HCT116 (cell line): ENCODE data around the gene PCCA. TPM values are rescaled to one million over a fixed set of nuclear protein-coding genes. Genes with fewer than 3 reads are reported as not detected.

ENCODE experiments used
- ATAC-seq: fragments of 200-7000 bp; cut with Tn5 transposase; 2 replicates; pipeline ENCODE4 v1.9.1; 2020; ENCODE audit warnings: mild to moderate bottlenecking, moderate library complexity
- BruUV-seq: library from RNA; stranded (reverse); fragments of 400-500 nt; replicated peaks from 2 replicates; lab custom pipeline; 2021; lab: Mats Ljungman, UMichigan
- CTCF ChIA-PET: fragments of 300-600 bp; sonication (Branson Sonifier 250); formaldehyde crosslinking; loops from one replicate; lab custom pipeline; 2021; ENCODE audit warnings: antibody characterized with exemption; lab: Charles Lee
- POLR2A ChIA-PET: fragments of 300-600, 350-600 bp; sonication (Branson Sonifier 250); formaldehyde crosslinking; loops from one replicate; lab custom pipeline; 2021; ENCODE audit warnings: antibody characterized with exemption; lab: Charles Lee
- RAD21 ChIA-PET, 2 experiments: fragments of 300-600 bp; sonication (Branson Sonifier 250); formaldehyde crosslinking; loops; one replicate each; lab custom pipeline; 2023; ENCODE audit warnings: low total read pairs in 2 of 2; ENCODE audit not compliant: uncharacterized antibody in 2 of 2, unreplicated experiment in 2 of 2, low non-redundant PET in 1 of 2; lab: Charles Lee
- DNase-seq: peaks from one replicate; pipeline ENCODE4 v3.0.0-alpha.2; 2010; ENCODE audit warnings: low read depth, low spot score
- H2AFZ ChIP-seq: fragments of 200-600 bp; shearing (Covaris generic), sonication (generic); 2 replicates; pipeline ENCODE4 v1.6.1; 2017; ENCODE audit warnings: low read depth, mixed run types, mixed read lengths, antibody characterized with exemption, low read length; ENCODE audit not compliant: poor library complexity, severe bottlenecking
- H3K27ac ChIP-seq: 2 replicates; pipeline ENCODE4 v1.5.1; 2012; ENCODE audit warnings: low read depth, low read length
- H3K27me3 ChIP-seq: fragments of 200-600 bp; sonication (generic); 2 replicates; pipeline ENCODE4 v1.6.1; 2016; ENCODE audit warnings: mixed run types, low read length, mixed read lengths; ENCODE audit not compliant: insufficient read depth
- H3K36me3 ChIP-seq, 2 experiments: fragments of 200-500 bp in 1 of 2; fragments of 200-600 bp in 1 of 2; sonication (Bioruptor generic) in 1 of 2; sonication (generic) in 1 of 2; 2 replicates each; pipeline versions ENCODE4 v1.5.1 to v1.6.1; 2014 to 2016; ENCODE audit warnings: low read length in 2 of 2, inconsistent platforms in 1 of 2, mixed read lengths in 1 of 2, mixed run types in 1 of 2; ENCODE audit not compliant: insufficient read depth in 2 of 2, control insufficient read depth in 1 of 2
- H3K4me1 ChIP-seq, 2 experiments: fragments of 200-600 bp in 1 of 2; sonication (generic) in 1 of 2; 2 replicates each; pipeline versions ENCODE4 v1.5.1 to v1.6.1; 2012 to 2017; ENCODE audit warnings: low read length in 2 of 2, inconsistent platforms in 1 of 2, mild to moderate bottlenecking in 1 of 2, mixed read lengths in 1 of 2, mixed run types in 1 of 2, moderate library complexity in 1 of 2; ENCODE audit not compliant: insufficient read depth in 2 of 2, control insufficient read depth in 1 of 2
- H3K4me2 ChIP-seq: fragments of 200-600 bp; sonication (generic); 2 replicates; pipeline ENCODE4 v1.6.1; 2017; ENCODE audit warnings: mixed run types, low read length, mixed read lengths
- H3K4me3 ChIP-seq, 2 experiments: fragments of 200-600 bp in 1 of 2; sonication (generic) in 1 of 2; replicated peaks in 1 of 2; 2 replicates each; pipeline ENCODE4 v1.5.1; 2011 to 2016; ENCODE audit warnings: low read length in 2 of 2, control low read depth in 1 of 2, low read depth in 1 of 2, mild to moderate bottlenecking in 1 of 2, mixed read lengths in 1 of 2, mixed run types in 1 of 2
- H3K79me2 ChIP-seq: fragments of 200-600 bp; sonication (generic); 2 replicates; pipeline ENCODE4 v1.6.1; 2017; ENCODE audit warnings: mild to moderate bottlenecking, mixed run types, low read length, moderate library complexity, mixed read lengths; ENCODE audit not compliant: insufficient read depth
- H3K9ac ChIP-seq: fragments of 200-600 bp; sonication (generic); 2 replicates; pipeline ENCODE4 v1.6.1; 2016; ENCODE audit warnings: low read length, mixed read lengths
- H3K9me2 ChIP-seq: fragments of 200-600 bp; sonication (generic), shearing (Covaris generic); 2 replicates; pipeline ENCODE4 v1.6.1; 2017; ENCODE audit warnings: mixed run types, mild to moderate bottlenecking, moderate library complexity; ENCODE audit not compliant: insufficient read depth
- H3K9me3 ChIP-seq, 2 experiments: fragments of 200-500 bp in 1 of 2; fragments of 200-600 bp in 1 of 2; sonication (Bioruptor generic) in 1 of 2; sonication (generic) in 1 of 2; 2 replicates each; pipeline ENCODE4 v1.6.1; 2014 to 2017; ENCODE audit warnings: low read length in 2 of 2, mixed read lengths in 2 of 2, inconsistent platforms in 1 of 2, low read depth in 1 of 2, mild to moderate bottlenecking in 1 of 2, mixed run types in 1 of 2, moderate library complexity in 1 of 2; ENCODE audit not compliant: control insufficient read depth in 1 of 2, insufficient read depth in 1 of 2
- H4K20me1 ChIP-seq: fragments of 200-600 bp; sonication (generic), shearing (Covaris generic); 2 replicates; pipeline ENCODE4 v1.6.1; 2017; ENCODE audit warnings: mixed run types, mild to moderate bottlenecking, moderate library complexity; ENCODE audit not compliant: insufficient read depth
- CBX3 ChIP-seq: IDR thresholded peaks from 2 replicates; pipeline ENCODE4 v1.6.1; 2012; ENCODE audit warnings: low read depth
- CEBPB ChIP-seq: IDR thresholded peaks from 2 replicates; pipeline ENCODE4 v1.6.1; 2012; ENCODE audit warnings: low read depth
- EGR1 ChIP-seq: IDR thresholded peaks from 2 replicates; pipeline ENCODE4 v1.6.1; 2012; ENCODE audit warnings: low read depth
- ELF1 ChIP-seq: IDR thresholded peaks from 2 replicates; pipeline ENCODE4 v1.6.1; 2012; ENCODE audit warnings: low read depth, borderline replicate concordance
- EZH2 ChIP-seq: fragments of 200-600 bp; sonication (generic); IDR thresholded peaks from 2 replicates; pipeline ENCODE4 v1.6.1; 2017; ENCODE audit warnings: antibody characterized with exemption, mixed run types
- FOSL1 ChIP-seq: IDR thresholded peaks from 2 replicates; pipeline ENCODE4 v1.6.1; 2012; ENCODE audit warnings: low read depth
- POLR2A ChIP-seq: IDR thresholded peaks from 2 replicates; pipeline ENCODE4 v1.7.0; 2011; ENCODE audit warnings: borderline replicate concordance; ENCODE audit not compliant: insufficient read depth, insufficient read length; ENCODE audit errors: extremely low read depth
- POLR2AphosphoS5 ChIP-seq: IDR thresholded peaks from 2 replicates; pipeline ENCODE4 v1.6.1; 2011; ENCODE audit warnings: mild to moderate bottlenecking, low read depth, low read length, moderate library complexity
- SIN3A ChIP-seq: IDR thresholded peaks from 2 replicates; pipeline ENCODE4 v1.6.1; 2012; ENCODE audit warnings: low read depth
- SRF ChIP-seq: IDR thresholded peaks from 2 replicates; pipeline ENCODE4 v1.6.1; 2012; ENCODE audit warnings: low read depth
- YY1 ChIP-seq: IDR thresholded peaks from 2 replicates; pipeline ENCODE4 v1.6.1; 2011; ENCODE audit warnings: low read length, low read depth, moderate library complexity, mild to moderate bottlenecking; ENCODE audit not compliant: insufficient replicate concordance; ENCODE audit errors: extremely low read depth
- ZFX ChIP-seq: fragments of 450-650 bp; IDR thresholded peaks from 2 replicates; pipeline ENCODE4 v1.6.1; 2017
- ZNF274 ChIP-seq: fragments of 200-500 bp; sonication (Bioruptor generic); IDR thresholded peaks from 2 replicates; pipeline ENCODE4 v1.6.1; 2014; ENCODE audit warnings: mild to moderate bottlenecking, low read depth, low read length, inconsistent platforms
- intact Hi-C: fragments of 100-400 bp; cut with micrococcal nuclease; formaldehyde crosslinking; loops from 2 replicates; pipeline ENCODE4 v1.10.0; 2022
- total RNA-seq: library from RNA; stranded (reverse); gene quantifications from one replicate; pipeline ENCODE4 v1.2.1, GENCODE V29; 2021; ENCODE audit not compliant: unreplicated experiment
- TF ChIP-seq, protein P1 (sequence below): IDR thresholded peaks from 2 replicates; pipeline ENCODE4 v1.6.1; 2012; ENCODE audit warnings: low read depth
- TF ChIP-seq, protein P2 (sequence below): IDR thresholded peaks from 2 replicates; pipeline ENCODE4 v1.6.1; 2012
- TF ChIP-seq, protein P3 (sequence below): IDR thresholded peaks from 2 replicates; pipeline ENCODE4 v1.6.1; 2011; ENCODE audit warnings: mild to moderate bottlenecking, low read length, moderate library complexity; ENCODE audit not compliant: insufficient replicate concordance; ENCODE audit errors: extremely low read depth
- TF ChIP-seq, protein P4 (sequence below): IDR thresholded peaks from 2 replicates; pipeline ENCODE4 v1.6.1; 2012

The PCCA gene
- total RNA-seq, 1 experiment from 2014 or later: 23.0 TPM

DNA sequence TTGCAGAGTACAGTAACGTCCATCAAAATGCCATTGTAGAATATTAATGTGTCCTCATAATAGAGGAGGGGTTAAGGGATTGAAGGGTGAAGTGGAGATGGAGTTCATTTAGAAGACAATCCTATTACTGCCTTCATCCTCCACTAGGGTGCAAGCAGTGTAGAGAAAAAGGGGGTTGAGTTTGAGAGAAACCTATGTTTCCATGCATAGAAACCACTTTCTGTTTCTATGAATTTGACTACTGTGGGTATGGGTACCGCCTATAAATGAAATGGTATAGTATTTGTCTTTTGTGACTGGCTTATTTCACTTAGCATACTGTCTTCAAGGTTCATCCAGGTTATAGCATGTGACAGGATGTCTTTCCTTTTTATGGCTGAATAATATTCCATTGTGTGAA lies 343.7 kb downstream of the PCCA start:
- Histone ChIP-seq H3K27ac (peak overlapping the region; percentile 78; the same call in 1 of the 2 replicates), H3K9ac (no peak overlapping the region), H3K4me2 (peak overlapping the region; percentile 72; the same call in 1 of the 2 replicates), H3K27me3 (no peaks in the 10 kb centered on the region), H3K79me2 (no peaks in the 10 kb centered on the region), H3K4me1 (peaks cover 35 to 39% of the 10 kb centered on the region in 2 experiments), H3K4me3 (no peak overlapping the region), H3K9me3 (no peaks in the 10 kb centered on the region), H3K36me3 (no peaks in the 10 kb centered on the region), H2AFZ (no peak overlapping the region), H4K20me1 (no peaks in the 10 kb centered on the region), H3K9me2 (no peaks in the 10 kb centered on the region)
- TF ChIP-seq EZH2 (no peak), POLR2A (no peak), CBX3 (no peak), FOSL1 (no peak), ELF1 (no peak), ZFX (no peak), SRF (no peak), YY1 (no peak), CEBPB (no peak), SIN3A (no peak), EGR1 (no peak; the same call in 1 of the 2 replicates), ZNF274 (no peak), POLR2AphosphoS5 (no peak)
- TF ChIP-seq, protein P1, sequence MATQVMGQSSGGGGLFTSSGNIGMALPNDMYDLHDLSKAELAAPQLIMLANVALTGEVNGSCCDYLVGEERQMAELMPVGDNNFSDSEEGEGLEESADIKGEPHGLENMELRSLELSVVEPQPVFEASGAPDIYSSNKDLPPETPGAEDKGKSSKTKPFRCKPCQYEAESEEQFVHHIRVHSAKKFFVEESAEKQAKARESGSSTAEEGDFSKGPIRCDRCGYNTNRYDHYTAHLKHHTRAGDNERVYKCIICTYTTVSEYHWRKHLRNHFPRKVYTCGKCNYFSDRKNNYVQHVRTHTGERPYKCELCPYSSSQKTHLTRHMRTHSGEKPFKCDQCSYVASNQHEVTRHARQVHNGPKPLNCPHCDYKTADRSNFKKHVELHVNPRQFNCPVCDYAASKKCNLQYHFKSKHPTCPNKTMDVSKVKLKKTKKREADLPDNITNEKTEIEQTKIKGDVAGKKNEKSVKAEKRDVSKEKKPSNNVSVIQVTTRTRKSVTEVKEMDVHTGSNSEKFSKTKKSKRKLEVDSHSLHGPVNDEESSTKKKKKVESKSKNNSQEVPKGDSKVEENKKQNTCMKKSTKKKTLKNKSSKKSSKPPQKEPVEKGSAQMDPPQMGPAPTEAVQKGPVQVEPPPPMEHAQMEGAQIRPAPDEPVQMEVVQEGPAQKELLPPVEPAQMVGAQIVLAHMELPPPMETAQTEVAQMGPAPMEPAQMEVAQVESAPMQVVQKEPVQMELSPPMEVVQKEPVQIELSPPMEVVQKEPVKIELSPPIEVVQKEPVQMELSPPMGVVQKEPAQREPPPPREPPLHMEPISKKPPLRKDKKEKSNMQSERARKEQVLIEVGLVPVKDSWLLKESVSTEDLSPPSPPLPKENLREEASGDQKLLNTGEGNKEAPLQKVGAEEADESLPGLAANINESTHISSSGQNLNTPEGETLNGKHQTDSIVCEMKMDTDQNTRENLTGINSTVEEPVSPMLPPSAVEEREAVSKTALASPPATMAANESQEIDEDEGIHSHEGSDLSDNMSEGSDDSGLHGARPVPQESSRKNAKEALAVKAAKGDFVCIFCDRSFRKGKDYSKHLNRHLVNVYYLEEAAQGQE: no peak
- TF ChIP-seq, protein P2, sequence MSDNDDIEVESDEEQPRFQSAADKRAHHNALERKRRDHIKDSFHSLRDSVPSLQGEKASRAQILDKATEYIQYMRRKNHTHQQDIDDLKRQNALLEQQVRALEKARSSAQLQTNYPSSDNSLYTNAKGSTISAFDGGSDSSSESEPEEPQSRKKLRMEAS: no peak
- TF ChIP-seq, protein P3, sequence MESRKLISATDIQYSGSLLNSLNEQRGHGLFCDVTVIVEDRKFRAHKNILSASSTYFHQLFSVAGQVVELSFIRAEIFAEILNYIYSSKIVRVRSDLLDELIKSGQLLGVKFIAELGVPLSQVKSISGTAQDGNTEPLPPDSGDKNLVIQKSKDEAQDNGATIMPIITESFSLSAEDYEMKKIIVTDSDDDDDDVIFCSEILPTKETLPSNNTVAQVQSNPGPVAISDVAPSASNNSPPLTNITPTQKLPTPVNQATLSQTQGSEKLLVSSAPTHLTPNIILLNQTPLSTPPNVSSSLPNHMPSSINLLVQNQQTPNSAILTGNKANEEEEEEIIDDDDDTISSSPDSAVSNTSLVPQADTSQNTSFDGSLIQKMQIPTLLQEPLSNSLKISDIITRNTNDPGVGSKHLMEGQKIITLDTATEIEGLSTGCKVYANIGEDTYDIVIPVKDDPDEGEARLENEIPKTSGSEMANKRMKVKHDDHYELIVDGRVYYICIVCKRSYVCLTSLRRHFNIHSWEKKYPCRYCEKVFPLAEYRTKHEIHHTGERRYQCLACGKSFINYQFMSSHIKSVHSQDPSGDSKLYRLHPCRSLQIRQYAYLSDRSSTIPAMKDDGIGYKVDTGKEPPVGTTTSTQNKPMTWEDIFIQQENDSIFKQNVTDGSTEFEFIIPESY: no peak
- TF ChIP-seq, protein P4, sequence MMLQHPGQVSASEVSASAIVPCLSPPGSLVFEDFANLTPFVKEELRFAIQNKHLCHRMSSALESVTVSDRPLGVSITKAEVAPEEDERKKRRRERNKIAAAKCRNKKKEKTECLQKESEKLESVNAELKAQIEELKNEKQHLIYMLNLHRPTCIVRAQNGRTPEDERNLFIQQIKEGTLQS: no peak
- ChIA-PET CTCF (no interaction called here), POLR2A (no interaction called here), RAD21 (no interaction called here)
- DNase-seq: no peak
- intact Hi-C loops: no loop called here
- no TSS peak for BruUV-seq
- ATAC-seq: no peak
